Measurements from ENCODE around the gene SLC6A5. TPM values are rescaled to one million over a fixed set of nuclear protein-coding genes. Genes with fewer than 3 reads are reported as not detected.

The SLC6A5 gene
- total RNA-seq (ENCODE audit: low replicate concordance): not detected in 2 replicates

DNA sequence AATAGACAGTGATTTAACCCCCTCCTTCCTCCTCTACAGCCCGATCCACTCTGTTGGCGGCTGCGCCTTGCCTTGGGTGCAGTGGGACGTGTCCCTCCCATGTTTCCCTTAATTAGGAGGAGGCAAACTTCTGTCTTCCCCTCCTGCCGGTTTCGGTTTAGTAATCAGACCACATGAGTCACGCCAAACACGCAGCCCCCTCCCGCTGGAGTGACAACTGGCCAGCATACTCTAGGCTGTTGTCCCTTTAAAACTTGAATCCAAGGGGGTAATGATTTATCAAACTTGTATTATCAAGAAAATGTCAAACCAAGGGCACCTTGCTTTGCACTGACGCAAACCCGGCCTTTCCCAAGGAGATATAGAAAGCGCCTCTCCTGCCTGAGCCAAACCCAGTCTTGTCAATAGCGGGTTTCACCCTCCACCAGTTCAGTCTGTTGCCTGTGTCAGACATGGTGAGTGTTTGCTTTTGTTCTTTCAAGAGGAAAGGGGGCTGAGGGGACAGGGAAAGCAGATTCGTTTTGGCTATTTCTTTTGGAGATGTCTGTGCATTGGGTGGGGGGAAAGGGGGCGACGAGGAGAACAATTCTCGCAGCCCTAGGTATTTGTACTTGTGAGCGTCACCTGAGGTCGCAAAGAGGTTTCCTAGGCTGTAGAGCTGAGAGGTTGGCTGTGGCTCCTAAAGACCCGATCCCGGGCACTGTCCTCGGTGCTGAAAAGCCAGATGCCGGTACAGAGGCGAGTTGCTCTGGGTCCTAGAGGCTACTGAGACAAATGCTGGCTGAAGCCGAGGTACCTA is at the start of gene SLC6A5:
TSS of gene SLC6A5 (plus strand) at position 388 of the 799 bp plus-strand sequence. CDS start at position 453, 65 bp downstream.

DNA sequence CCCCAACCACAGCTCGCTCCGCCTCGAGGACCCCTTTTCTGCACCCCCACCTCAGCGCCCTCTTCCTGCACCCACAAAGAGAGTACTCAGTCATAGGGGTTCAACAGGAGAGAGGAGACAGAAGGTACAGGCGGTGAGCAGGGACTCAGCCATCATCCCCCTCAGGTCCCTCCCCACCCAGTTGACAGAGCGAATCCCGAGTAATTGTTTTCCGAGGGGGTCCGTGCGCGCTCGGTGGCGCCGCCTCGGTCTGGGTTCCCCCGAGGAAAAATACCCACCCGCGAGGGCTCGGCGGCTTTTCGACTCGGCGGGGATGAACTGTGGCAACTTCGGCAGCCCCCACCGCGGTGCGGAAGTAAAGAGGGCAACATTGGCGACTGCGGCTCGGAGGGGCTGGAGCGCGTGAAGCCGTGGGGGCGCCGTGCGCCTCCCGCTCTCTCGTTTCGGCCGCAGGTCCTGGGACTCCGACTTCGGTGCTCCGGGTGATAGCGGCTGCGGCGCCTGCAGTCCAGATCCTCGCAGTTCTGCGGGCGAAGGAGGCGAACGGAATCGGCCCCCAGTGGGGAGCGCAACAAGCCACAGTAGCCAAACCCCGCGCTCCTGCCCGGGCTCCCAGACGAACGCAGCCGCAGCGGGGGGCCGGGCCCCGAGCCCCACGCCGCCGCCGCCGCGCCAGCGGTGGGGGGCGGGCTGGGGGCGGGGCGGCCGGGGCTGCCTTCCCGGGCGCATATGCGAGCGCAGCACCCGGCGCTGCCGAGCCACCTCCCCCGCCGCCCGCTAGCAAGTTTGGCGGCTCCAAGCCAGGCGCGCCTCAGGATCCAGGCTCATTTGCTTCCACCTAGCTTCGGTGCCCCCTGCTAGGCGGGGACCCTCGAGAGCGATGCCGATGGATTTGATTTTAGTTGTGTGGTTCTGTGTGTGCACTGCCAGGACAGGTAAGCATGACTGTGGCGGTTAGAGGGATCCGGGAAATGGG is 69.7 kb downstream of the SLC6A5 start, which contains the start of gene NELL1:
TSS of gene NELL1 (plus strand) at position 743 of the 976 bp plus-strand sequence.

Other genes starting within 250 kb of the SLC6A5 start
- gene HTATIP2, start 235.9 kb upstream of the SLC6A5 start, total RNA-seq (ENCODE audit: low replicate concordance): 33.3 and 35.6 TPM in 2 replicates
- gene PRMT3, start 211.9 kb upstream of the SLC6A5 start, total RNA-seq (ENCODE audit: low replicate concordance): 7.7 and 16.0 TPM in 2 replicates
- not detected in 2 replicates for gene NELL1, start 70.0 kb downstream of the SLC6A5 start, total RNA-seq (ENCODE audit: low replicate concordance)